ENCODE measurements around the gene ASB1. TPM values are rescaled to one million over a fixed set of nuclear protein-coding genes. Genes with fewer than 3 reads are reported as not detected.

Gene ASB1
- total RNA-seq, 1 experiment from 2014 or later = 46.0 TPM

DNA sequence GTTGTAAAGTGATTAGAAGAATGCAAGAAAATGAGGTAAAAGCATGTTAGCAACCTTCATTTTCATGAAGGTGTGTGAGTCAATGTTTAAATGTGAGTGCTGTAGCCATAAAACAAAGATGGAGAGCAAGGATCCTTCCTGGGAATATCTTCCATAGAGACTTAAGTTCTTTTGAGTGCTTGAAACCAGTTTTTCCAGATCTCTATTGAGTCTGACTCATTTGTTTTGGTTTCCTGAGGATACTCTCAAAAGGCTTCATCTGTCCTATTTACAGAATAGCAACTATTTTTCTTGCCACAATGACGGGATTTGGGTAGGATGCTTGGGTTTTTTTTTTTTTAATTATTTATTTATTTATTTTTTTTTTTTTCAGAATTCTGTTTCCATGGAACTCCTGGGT is 45.9 kb upstream of the ASB1 start:
- H2BK20ac ChIP-seq (ENCODE audit: low read depth, low read length, poor library complexity, severe bottlenecking) = no peak overlapping the region
- H2AFZ ChIP-seq (ENCODE audit: low read length) = no peak overlapping the region
- no peak for DNase-seq
- H2BK12ac ChIP-seq (ENCODE audit: insufficient read length, low read depth, low read length) = no peak overlapping the region
- H3K23me2 ChIP-seq (ENCODE audit: insufficient read length, low read depth, low read length, poor library complexity, severe bottlenecking) = peaks cover 4% of the 10 kb centered on the region
- H3K27ac ChIP-seq (ENCODE audit: insufficient read length, low read depth, low read length) = no peak overlapping the region
- H3K9me3 ChIP-seq (ENCODE audit: control insufficient read depth, low read depth, low read length) = no peaks in the 10 kb centered on the region
- no peak overlapping the region for H3K14ac ChIP-seq (ENCODE audit: insufficient read depth, low read length)
- H3K4ac ChIP-seq (ENCODE audit: low read depth, low read length) = no peak overlapping the region
- no peak overlapping the region for H4K8ac ChIP-seq (replicated peaks; ENCODE audit: insufficient read length, low read depth, low read length)
- H3K27me3 ChIP-seq (ENCODE audit: insufficient read depth, low read length) = no peaks in the 10 kb centered on the region
- no peak overlapping the region for H3K56ac ChIP-seq (ENCODE audit: insufficient read length, low read depth, low read length)
- H2AK5ac ChIP-seq (ENCODE audit: insufficient read length, low read length) = no peak overlapping the region
- H3K36me3 Mint-ChIP-seq (ENCODE audit: insufficient read depth in 1 of 3, low read depth in 3 of 3) = peaks cover 15 to 25% (median 24%) of the 10 kb centered on the region in 3 experiments; a peak in 6 of 7 replicates
- no peak overlapping the region for H2BK15ac ChIP-seq (ENCODE audit: low read depth, low read length)
- H3K27me3 Mint-ChIP-seq (ENCODE audit: low read depth) = no peaks in the 10 kb centered on the region; the same call in 1 of the 2 replicates
- H2BK5ac ChIP-seq (ENCODE audit: insufficient read length, low read length) = no peak overlapping the region
- peaks cover 2 to 7% of the 10 kb centered on the region in 2 experiments; a peak in 2 of 5 replicates for H3K9me3 Mint-ChIP-seq
- H3K9ac ChIP-seq (ENCODE audit: extremely low read depth, insufficient read length, low read length) = no peak overlapping the region
- peak overlapping the region in 1 of 3 experiments; percentile 84; a peak in 3 of 7 replicates for H3K27ac Mint-ChIP-seq
- H2BK120ac ChIP-seq (ENCODE audit: low read depth, low read length, poor library complexity, severe bottlenecking) = no peak overlapping the region
- H3K79me2 ChIP-seq (ENCODE audit: insufficient read depth, low read length) = no peaks in the 10 kb centered on the region
- no peaks in the 10 kb centered on the region for H3K79me1 ChIP-seq (ENCODE audit: insufficient read depth, low read depth, low read length, poor library complexity, severe bottlenecking)
- no peak overlapping the region for H4K5ac ChIP-seq (ENCODE audit: insufficient read length, low read depth, low read length)
- H3K18ac ChIP-seq (ENCODE audit: insufficient read length, low read depth, low read length) = no peak overlapping the region
- H3K4me1 Mint-ChIP-seq = peaks cover 12 to 27% of the 10 kb centered on the region in 2 experiments
- H3K4me1 ChIP-seq (ENCODE audit: insufficient read depth, low read length) = peaks cover 8% of the 10 kb centered on the region; the same call in 1 of the 2 replicates
- no peak for TF ChIP-seq CTCF (conservative IDR thresholded peaks at IDR 0.05)
- no peak overlapping the region for H3K4me3 Mint-ChIP-seq
- H4K91ac ChIP-seq (ENCODE audit: insufficient read length, low read depth, low read length) = no peak overlapping the region
- H3K4me2 ChIP-seq (ENCODE audit: insufficient read depth, insufficient read length, low read length) = no peak overlapping the region
- no peaks in the 10 kb centered on the region for H4K20me1 ChIP-seq (ENCODE audit: control insufficient read depth, insufficient read depth, insufficient read length)
- H3K23ac ChIP-seq (ENCODE audit: insufficient read length, low read depth, low read length) = no peak overlapping the region
- no peak overlapping the region for H3T11ph ChIP-seq (ENCODE audit: low read length)
- WGBS (ENCODE audit: extremely low coverage, insufficient read length, low lambda C conversion rate) = no CpG with 5 or more reads among the region's 1 CpG
